OCI-M1 (cell line): ENCODE measurements around the gene FFAR2.
A peak's percentile ranks its signal among the peaks of the same experiment; 100 is the strongest.

Experiments
- DNase-seq: peaks from one replicate; lab custom pipeline; 2025; lab: John Stamatoyannopoulos, UW

FFAR2 gene

DNA sequence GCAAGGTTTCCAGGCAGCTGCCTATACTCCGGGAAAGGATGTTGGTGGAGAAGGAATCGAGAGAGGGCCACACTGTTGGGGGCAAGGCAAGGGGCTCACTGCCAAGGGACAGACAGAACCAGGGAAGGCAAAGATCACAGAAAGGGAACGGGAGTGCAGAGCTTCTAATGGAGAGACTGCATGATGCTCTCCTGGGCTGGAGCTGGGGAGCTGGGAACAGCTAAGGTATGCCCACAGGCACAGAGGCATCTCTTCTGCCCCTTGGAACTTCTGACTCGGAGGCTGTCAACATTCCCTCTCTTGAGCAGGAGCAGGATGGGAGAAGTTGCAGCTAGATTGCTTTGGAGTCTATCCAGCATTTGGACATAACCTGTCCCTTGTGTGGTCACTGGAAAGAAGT lies 22.4 kb upstream of the FFAR2 start:
- no peak for DNase-seq

DNA sequence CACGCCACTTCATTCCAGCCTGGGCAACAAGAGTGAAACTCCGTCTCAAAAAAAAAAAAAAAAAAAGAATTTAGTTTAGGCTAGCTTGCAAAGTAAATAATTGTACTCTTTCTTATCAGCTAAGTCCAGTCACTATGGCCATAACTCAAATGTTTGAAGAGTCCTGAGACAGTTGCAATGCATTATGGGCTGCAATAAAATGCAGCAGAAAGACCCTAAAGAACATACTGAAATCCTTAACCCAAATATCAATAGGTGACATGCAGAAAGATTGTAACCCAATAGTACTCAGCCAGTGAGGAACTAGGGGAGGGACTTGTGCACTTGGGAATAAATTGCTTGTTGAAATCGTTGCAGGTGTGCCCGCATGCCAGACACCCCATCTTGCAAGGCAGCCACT lies 20.9 kb upstream of the FFAR2 start:
- peak; percentile 49 for DNase-seq

DNA sequence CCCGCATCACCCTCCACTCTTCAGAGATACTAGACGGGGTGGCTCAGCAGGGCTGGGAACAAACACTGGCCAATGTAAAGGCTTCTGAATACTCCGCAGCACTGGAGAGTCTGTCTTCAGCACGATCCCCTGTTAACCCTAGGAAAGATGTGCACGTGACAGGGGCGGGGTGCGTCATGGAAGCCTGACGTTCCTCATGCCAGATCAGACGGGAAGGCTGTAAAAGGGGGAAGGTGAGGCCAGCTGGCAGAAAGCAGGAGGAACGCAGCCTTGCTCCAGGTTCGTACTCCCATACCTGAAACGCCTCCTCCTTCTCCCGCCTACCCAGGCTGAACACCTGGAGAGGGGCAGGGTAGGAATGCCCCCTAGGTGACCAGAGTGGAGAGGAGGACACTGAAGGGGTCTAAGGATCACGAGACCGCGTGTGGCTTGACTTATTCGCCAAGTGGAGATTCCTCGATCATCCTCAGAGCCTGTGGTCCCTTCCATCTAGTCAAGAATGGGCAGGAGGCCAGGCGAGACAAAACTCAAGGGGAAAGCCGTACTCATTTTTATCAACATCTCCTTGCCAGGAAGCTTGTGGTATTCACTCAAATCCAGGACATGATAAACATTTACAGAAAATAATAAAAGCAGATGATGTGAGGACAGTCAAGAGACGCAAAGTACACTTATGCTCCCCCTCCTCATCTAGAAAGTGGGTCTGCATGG lies 18.2 kb upstream of the FFAR2 start:
- no peak for DNase-seq

DNA sequence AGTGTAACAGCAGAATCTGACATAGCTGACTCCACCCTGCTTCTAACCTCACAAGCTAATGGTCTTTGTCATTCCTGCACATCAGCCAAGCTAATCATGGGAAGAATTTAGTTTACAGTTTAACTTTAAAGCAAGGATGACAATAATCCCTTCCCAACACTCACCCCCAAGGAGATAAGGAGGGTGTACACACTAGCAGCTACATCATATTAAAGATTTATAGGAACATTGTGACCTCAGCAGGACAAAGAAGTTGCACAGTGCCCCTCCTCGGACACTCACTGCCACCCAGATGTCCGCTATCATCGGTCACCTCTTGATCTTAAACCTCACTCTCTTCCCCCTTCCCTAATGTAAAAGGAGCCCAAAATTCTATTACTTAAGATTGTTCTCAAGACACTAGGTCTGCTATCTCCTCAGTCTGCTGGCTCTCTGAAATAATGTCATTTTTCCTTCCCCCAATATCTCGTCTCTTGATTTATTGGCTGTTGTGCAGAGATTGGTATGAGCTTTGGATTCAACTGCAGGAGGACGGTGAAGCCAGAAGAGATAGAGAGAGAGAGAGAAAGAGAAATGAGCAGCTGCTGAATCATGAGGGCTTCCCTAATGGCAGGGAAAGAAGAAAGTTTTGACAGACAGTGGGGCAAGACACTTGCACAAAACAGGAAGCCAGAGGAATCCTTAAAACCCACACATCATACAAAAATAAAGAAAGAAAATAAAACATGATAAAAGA lies 17.5 kb upstream of the FFAR2 start:
- no peak for DNase-seq

- DNase-seq = no peak
Measured at GRCh38 chr19:35431145-35431807, 16.8 kb upstream of the FFAR2 start.

DNA sequence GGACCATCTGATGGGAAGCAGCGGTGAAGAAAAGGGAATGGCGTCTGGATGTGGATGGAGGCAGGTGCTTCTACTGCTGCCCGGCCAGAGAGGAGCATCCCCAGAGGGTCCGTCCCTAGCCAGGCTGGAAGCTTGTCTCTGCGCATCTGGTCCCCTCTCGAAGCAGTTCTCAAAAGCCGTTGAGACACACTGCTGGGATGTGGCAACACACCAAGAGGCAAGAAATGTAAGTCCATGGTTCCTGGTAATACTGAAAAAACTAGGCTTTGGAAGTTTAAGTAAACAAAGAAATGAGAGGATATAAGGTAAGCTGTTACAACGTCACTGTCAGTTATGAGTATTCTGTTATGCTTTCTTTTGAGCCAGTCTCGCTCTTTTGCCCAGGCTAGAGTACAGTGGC lies 15.1 kb upstream of the FFAR2 start:
- DNase-seq = no peak

DNA sequence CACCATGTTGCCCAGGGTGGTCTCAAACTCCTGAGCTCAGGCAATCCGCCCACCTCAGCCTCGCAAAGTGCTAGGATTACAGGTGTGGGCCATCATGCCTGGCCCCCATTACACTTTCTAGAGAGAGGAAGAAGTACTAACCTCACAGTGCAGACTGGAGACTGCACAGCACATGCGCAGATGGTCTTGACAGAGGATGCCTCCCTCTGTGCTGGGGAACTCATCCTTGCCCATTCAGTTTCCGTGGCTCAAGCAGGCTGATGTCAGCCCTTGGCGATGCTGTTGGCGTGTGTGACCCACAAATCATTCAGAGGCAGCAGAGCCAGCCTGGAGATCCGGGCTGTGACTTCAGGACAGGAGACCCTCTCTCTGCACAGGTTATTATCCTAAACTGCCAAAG lies 14.6 kb upstream of the FFAR2 start:
- no peak for DNase-seq

GRCh38 chr19:35435896-35436295 lies 12.2 kb upstream of the FFAR2 start:
- no peak for DNase-seq

DNA sequence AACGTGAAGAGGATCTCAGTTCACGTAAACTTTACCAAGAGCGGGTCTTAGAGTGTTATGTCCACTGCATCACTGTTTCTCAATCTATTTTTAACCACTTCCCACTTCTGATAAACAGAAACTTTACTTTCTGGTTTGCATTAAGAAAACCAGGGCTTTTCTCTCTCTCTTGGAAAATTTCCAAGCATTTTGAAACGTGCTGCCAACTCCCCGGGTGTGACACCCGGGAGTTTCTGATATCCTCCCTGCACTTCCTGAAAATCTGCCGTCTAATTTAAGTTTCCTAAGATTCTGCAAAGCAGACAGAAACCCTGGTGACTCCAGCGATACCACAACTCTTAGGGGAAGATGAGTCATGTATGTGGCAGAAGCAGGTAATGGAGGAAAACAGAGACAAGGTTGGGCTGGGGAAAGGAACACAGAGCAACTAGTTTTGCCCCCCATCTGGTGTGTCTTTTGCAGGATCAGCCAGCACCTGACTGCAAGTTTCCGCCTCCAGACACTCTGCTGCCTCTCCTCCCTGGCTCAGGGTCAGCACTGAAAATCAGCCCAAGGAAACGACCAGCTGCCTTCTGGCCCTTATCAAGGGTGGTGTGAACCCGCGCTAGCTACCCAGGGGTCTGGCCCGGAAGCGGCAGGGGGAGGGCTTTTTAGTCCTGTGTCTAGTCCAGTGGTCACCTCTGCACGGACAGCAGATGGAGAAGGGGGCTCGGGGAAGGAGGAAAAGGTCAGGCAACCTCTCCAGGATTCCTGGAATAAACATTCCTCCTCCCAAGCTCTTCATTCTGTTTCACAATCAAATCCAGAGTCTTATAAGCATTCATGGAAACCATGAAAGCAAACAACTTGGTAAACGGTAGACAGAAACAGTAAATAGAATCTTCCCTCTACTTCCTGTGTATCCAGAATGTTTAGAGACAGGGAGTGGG lies 11.3 kb upstream of the FFAR2 start:
- peak; percentile 91 for DNase-seq

DNA sequence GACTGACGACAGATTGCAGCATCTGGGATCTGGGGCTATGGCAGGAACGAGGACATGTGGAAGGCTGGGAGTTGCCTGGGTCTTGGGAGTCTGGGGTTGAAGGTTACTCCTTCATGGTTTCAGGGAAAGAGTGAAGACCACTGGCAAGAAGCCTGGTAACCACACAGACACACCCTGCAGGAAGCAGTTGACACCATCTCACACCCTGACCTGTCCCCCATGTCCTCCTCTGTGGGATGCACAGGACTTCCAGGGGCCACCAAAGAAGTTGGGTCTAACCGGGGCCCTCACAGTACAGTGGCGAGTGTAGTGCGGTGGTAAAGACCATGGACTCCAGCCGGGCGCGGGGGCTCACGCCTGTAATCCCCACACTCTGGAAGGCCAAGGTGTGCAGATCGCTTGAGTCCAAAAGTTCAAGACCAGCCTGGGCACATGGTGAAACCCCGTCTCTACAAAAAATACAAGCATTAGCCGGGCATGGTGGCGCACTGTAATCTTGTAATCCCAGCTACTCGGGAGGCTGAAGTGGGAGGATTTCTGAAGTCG lies 10.6 kb upstream of the FFAR2 start:
- no peak for DNase-seq

- DNase-seq = no peak
Measured at GRCh38 chr19:35438096-35438495, 10.0 kb upstream of the FFAR2 start.

GRCh38 chr19:35438527-35438926 lies 9.5 kb upstream of the FFAR2 start:
- no peak for DNase-seq

DNA sequence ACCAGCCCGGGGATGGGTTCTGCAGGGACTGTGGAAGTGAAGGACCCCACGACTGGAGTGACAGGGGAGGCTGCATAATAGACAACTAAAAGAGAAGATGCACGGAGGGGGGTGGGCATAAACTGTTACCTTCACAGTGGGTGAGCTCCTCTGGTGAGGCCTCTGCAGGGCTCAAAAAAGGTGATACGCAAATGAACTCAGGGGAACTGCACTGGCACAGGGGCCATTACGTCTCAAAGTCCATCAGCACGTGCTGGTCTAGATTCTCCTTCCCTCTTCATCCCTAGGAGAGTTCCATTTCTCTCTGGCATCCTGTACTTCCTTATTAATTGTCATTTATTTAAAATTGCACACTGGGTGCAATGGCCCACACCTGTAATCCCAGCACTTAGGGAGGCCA lies 8.1 kb upstream of the FFAR2 start:
- DNase-seq = no peak

DNA sequence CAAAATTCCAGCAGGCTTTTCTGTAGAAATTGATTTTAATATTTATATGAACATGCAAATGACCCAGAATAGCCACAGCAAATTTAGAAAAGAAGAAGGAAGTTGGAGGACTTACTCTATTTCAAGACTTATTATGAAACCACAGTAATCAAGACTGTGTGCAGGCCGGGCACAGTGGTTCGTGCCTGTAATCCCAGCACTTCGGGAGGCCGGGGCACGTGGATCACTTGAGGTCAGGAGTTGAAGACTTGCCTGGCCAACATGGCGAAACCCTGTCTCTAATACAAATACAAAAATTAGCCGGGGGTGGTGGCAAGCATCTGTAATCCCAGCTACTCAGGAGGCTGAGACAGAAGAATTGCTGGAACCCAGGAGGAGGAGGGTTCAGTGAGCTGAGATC lies 6.0 kb upstream of the FFAR2 start:
- peak; percentile 77 for DNase-seq

GRCh38 chr19:35444735-35445134 lies 3.3 kb upstream of the FFAR2 start:
- no peak for DNase-seq

DNA sequence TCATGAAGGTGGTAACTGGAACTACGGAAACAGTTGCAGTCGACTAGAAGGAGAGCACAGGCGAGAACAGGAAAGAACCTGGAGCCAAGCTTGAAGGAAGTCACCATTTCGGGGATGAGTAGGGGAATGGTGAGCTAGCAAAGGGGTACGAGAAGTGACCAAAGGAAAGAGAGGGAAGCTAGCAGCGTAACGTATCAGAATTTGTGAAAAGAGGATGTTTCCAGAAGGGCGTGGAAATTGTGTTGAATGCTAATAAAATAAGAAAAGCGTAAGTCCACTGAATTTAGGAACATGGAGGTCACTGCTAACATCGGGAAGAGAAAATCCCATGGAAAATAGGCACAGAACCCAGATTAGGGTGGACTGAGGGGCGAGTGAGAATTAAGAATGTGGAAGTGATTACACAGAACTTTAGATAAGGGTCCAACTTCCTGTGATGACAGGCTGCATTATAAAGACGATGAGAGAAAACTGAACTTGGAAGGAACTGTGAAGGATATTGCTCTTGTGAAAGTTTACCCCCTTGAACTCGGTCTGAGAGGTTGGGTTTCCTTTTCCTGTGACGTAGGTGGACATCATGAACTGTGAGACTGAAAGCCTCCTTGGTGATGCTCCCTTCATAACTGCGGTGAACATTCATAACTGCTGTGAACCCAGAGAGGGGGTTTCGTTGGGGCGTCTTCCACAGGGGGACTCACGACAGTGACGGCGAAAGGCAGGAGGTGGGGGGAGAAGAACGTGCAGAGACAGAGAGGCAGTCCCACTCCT lies 2.0 kb upstream of the FFAR2 start:
- no peak for DNase-seq

- DNase-seq = no peak
Measured at GRCh38 chr19:35449359-35450043, 1.4 kb downstream of the FFAR2 start.

DNA sequence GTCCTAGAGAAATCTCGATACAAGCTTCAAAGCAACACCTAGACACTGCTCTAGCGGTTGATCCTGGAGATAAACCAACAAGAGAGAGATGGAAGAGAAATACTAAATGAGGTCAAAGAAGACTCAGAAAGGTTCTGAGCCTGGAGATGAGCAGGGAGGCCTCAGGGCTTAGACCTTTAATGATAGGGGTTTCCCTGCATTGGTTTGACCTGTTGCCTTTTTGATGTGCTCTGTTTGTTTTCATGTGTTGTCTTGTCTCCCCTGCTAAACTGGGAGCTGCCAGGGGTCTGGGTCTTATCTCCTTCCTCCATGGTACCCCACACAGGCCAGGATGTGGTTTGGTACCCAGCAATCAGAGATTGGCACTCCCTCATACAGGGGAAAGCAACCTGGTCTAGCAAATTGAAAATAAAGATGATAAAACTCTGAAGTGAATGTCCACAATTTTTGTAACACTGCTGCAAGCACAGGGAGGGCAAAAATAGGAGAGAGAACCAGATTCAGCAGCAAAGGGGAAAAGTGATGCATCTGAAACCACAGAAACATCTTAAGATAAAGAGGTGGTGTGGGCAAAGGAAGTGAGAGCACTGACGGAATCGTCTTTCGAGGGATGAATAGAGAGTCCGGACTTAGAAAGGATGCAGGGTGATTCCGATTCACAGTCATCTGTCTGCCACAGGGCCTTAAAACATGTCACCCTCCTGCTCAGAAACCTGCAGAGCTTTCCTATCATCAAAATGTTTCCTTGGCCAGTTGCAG lies 3.5 kb downstream of the FFAR2 start:
- DNase-seq = no peak

- no peak for DNase-seq
Measured at GRCh38 chr19:35454663-35455062, 6.6 kb downstream of the FFAR2 start.
